ENCODE measurements around the gene POU6F2.
"Not testable (repeated sequence)": the region's sequence is repeated elsewhere in the genome, so short reads cannot be mapped to it uniquely, and the experiment has no call there.

Gene POU6F2

DNA sequence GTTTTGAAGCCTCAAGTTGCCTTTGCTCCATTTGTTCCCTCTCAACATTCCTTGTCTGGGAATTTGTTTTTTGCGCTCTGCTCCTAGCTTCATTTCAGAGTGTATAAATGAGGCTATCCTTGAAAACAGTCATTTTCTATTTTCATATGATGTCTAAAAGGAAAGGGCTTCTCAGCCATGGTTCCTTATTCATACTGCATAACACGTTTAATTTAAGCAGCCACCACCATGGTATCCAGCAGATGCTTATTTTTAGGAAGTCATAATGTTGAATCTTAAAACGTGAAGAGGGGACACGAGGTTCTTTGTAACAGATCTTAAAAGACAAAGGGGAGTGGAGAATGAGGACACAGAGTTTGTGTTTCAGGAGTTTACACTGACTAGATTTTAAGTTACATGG, 14.5 kb downstream of the POU6F2 start:
- DNase-seq = no peak

DNA sequence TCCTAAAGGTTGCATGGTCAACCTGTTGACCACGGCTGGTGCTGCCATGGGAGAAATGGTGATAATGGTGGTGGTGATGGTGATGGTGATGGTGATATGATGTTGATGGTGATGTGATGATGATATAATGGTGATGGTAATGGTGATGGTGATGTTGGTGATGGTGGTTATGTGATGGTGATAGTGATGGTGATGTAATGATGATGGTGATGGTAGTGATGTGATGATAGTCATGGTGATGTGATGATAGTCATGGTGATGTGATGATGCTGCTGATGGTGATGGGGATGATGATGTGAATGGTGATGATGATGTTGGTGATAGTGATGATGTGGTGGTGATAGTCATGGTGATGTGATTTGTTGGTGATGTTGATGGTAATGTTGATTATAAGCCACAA, 23.9 kb downstream of the POU6F2 start:
- DNase-seq = no peak

DNA sequence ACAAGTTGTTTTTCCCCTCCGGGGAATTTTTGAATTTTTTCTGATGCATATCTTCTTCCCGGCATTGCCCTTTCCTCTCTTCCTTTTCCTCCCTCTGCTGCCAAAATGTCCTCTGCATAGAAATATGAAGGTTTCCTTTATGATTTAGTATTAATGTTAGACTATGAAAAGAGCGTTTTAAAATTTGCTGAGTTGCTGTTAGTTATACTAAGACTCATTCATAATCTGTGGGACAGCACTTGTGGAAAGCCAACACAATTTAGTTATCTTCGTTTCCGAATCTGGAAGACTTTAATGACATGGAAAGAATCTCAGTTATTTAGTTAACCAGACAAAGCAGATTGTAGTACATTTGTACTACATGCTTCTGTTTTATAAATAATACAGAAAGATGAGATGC, 25.0 kb downstream of the POU6F2 start:
- no peak for DNase-seq

DNA sequence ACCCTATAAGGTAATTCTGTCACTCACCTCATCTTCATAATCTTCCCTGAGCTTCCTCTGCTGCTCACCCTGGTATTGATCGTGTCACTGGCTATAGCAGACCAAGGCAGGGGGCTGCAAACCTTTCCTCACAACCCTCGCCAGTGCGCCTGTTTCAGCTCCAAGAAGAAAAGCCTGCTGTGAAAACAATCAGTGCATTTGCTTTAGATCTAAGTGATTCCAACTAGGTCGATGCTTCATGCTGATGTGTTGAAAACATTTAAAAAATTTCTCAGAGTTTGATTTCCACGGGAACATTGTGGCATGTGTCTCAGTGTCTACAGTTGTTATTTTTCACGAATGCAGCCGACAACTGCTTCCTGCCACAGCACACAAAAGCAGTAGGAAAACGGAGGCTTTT, 27.3 kb downstream of the POU6F2 start:
- DNase-seq = no peak

DNA sequence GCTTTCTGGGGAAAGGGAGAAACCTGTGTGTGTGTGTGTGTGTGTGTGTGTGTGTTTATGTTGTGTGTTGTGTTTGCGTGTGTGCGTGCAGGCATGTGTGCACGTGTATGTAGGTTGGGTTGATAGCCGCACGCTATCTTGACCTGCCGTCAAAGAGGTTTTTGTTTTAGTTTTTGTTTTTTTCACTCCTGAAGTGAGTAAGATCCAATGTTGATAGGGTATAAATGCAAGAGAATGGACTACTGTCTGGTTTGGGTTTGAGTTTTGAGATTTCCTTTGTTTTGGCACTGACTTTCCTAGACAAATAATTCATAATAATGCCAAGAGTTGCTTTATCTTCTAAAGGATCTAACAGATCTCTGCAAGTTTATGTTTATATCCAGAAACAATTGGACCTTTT, 27.8 kb downstream of the POU6F2 start:
- DNase-seq = no peak

DNA sequence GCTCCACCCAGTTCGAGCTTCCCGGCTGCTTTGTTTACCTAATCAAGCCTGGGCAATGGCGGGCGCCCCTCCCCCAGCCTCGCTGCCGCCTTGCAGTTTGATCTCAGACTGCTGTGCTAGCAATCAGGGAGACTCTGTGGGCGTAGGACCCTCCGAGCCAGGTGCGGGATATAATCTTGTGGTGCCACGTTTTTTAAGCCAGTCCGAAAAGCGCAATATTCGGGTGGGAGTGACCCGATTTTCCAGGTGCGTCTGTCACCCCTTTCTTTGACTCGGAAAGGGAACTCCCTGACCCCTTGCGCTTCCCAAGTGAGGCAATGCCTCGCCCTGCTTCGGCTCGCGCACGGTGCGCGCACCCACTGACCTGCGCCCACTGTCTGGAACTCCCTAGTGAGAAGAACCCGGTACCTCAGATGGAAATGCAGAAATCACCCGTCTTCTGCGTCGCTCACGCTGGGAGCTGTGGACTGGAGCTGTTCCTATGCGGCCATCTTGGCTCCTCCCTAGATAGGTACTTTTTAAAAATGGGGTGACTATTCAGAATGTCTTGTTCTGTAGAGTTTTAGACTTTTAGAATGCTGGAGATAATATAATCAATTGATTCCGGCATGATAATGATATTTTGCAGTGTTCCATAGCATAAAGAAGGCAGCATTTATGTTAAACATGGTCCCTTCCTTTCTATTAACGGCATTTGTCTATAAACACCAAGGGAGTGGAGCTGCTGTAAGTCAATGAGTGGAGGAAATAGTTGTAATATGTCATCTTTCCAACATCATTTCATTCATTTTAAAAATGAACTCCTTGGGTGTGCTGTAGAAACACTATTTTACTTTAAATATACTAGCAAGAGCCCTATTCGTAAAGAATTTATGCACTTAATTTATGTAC, 35.6 kb downstream of the POU6F2 start:
- not testable (repeated sequence) for DNase-seq

DNA sequence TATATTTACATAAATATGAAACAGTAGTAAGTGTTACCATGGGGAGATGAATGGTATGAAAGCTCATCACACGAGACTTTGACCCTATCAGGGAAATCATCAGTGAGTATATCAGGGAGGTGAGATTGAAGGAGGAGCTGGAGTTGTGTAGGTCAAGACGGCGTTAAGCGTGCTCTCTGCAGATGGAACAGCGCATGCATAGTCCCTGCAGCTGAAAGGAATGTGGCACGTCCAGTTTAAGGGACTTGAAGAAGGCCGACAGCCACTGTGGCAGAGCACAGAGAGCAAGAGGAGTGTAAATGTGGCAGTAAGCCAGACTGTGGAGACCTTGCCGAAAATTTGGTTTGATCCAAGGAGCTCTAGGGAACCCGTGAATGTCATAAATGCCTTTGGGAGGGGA, 38.9 kb downstream of the POU6F2 start:
- no peak for DNase-seq

DNA sequence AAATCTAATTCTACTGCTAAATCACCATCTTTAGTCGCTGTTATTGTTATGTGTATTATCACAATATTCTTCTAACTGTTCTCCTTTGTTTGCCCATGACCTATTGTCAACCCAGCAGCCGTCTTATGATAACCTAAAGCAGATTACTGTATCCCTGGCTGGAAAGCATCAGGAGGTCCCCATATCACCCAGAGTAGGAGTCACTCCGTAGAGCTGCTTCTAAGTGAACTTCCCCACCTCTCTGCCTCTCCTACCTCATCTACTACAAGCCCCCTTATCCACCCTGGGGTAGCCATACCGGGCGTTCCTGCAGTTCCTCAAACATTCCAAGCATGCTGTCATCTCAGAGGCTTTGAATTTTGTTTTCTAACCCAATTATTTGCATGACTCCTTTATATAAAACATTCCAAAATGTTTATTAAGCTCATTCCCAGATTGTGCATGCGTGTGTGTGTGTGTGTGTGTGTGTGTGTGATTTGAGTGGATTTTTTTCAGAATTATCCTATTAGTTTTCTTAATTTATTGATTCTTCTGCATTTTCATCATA, 39.7 kb downstream of the POU6F2 start:
- no peak for DNase-seq

DNA sequence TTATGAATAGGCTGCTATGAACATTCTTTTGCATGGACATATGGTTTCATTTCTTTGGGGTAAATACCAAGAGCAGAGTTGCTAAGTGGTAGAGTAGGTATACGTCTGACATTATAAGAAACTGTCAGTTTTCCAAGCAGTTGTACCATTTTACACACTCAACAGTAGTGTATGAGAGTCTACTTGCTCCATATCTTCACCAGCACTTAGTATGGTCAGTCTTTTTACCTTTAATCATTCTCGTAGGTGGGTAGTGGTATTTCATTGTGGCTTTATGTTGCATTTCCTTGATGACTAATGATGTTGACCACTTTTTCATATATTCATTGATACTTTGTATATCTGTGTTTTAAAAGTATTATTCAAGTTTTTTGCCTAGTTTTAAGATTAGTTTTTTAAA, 45.1 kb downstream of the POU6F2 start:
- no peak for DNase-seq

DNA sequence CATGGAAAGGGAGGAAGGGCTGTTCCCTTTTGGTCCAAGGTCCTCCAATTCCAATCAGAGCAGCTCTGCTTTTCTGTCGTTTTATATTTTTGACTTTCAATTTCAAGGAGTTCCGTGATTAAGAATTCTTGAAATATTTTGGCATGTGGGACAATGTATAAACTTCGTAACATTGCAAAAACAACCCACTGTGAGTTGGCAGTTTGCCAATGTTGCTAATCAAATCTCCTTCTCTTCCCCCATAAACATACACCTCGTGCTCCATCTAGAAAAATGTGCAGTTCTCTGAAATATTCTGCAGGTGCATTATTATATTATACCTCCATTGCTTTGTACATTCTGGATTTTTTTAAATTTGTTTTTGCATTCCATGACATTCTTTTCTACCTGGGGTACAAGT, 49.8 kb downstream of the POU6F2 start:
- no peak for DNase-seq

DNA sequence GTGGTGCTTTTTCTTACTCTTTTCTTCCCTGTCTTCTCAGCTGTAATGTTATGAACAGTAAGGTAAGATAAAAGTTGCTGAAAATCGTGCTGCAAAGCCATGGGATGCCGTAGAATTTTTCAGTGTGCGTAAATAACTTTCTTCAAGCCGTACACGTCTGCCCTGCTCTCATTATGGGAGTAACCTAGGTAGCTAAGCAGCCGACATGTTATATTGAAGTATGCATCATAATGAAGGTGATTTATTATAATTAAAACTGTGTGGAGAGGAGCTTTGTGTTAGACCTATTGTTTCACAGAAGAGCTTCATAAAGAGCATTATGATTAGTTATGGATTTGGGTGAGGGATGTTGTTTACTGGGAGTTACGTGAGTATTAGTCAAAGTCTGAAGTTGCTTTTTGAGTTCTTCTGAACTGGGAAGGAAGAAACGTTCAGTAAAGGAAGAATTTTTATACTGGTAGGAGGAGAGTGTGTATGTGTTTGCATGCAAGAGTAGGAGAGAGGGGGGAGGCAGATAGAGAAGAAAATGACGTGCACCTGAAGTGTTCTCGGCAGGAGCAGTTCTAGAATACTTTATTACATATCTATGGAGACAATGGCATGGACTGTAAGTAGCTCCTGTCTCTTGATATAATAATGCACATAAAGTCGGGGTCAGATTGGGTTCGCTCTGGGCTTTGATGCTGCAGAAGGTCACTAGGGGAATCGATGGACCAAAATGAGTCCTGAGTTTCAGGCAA, 56.3 kb downstream of the POU6F2 start:
- DNase-seq = no peak

DNA sequence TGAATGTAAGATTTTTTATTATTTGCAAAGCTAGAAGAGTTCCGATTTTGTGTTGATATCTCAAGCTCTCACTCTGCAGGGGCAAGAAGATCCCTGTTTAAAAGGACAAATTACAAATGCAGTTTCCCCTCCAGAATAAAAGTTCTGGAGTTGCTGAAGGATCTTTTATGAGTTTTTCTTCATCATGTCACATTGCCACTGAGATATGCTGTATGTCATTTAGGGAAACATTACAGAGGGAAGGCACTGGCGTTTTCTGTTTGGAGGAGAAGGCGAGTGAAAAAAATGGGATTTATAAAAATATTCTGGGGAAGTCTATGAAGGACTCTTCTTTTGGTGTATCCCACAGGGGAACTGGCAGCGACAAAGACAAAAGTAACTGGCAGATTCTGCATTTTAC, 57.4 kb downstream of the POU6F2 start:
- DNase-seq = no peak

DNA sequence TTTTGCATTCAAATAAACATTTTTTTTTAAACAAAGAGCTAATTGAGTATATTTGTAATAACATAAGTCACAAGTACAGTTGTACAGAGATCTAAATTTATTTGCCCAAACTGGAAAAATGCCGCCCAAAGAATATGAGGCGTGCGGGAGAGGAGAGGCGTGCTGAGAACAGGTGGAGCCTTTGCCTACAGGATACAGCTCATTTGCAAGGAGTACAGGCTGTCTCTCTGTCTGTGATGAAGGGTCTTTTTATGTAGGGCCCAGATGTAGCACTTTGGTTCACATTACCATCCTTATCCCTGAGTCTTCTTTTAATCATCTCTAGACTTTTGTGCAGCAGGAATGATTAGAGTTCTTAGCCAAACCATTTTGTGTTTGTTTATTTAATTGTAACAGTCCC, 58.2 kb downstream of the POU6F2 start:
- no peak for DNase-seq

DNA sequence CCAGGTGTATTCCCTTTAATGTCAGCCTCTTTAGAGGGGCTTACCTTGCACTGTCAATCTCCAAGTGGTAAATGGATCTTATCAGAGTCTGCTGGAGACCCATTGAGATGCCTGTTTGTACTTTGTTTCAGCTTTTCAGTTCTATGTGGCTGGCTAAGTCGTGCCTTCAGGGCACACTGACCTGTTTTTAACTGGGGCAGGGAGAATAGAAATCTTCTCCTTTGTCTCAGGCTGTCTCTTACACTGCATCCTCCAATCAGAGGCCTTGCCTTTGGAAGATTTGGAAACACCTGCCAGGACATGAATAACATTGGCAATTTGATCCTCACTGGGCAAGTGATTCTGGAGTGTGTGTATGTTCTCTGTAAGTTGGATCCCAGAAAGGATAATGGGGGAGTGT, 65.0 kb downstream of the POU6F2 start:
- DNase-seq = no peak

DNA sequence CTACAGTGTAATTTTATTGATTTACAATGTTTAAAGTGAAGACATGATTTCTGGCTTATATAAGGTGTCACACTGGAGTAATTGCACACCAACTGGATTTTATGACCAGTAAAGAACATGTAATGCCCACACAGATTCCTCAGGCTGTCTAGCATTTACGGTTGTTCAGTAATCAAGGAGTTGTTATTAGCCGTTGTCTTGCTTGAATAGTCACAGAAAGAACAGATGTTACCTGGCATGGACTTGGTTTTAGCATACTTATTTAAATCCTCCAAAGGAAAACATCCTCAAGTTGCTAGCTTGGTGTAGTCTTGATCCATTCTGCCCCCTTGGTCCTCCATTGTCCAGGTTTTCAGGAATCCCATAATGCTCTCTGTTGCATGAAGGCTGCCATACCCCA, 65.8 kb downstream of the POU6F2 start:
- no peak for DNase-seq

DNA sequence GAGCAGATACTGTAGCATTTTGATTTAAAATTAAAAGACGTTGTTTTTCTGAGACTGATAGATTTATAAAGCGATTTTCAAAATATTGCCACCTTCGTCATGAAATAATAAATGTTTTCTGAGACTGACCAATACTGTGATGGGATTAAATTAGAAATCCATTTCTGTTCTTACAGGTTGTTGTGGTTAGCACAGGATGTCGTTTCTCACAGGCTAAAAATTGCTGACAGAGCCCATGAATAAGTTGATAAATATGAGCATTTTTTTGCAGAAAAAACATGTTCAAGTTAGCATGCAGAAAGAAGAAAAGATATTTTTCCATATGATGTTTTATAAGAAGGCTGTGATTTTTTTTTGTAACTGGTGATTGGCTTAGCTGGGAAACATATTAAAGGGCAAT, 66.8 kb downstream of the POU6F2 start:
- no peak for DNase-seq

DNA sequence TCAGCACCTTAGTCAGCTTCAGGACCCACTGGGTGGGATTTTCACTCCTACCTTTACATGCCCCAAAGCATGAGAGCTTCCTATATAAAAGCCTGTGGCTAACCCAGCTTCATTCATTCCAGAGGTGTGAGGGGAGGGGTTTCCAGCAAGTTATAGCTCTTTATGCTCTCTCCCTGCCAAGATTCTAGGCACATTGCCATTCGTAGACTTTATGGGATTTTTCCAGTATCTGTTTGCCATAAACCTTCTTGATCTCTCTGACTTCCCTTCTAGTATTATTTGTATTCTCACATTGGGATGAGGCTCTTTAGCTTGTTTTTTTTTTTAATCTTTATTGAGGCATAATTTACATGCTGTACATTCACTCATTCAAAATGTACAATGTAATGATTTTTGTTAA, 67.5 kb downstream of the POU6F2 start:
- no peak for DNase-seq

DNA sequence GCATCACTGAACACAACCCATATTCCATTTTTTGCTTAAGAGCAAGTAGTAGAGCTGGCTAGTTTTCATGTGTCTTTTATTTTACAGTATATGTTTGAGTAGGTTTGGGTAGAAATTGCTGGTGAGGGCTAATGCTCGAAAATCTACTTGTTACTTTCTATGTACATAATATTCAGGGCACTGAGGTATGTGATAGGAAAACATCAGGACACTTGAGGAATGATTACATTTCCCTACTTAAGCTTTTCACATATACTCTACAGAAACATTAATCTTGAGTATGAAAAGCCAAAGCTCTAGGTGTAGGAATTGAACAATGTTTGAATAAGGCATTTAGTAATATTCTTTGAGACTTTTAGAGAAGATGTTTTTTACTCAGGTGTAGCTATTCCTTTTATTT, 73.6 kb downstream of the POU6F2 start:
- no peak for DNase-seq

DNA sequence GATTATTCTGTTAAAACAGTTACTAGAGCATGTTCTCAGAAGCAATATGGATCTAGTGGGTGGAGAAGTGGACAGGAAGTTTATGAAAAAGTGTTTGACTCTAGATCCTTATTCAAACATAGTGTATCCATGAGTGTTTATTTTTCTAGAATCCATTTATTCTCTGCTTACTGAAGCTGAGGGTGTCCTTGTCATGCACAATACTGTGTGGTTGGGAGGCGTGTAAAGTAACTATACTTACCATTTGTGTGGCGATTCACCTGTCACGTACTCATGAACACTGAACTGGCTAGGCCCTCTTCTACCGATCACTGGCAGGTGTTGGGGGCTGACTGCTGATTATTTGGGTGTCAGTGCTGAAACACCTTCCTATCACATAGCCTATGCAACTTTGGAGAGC, 74.0 kb downstream of the POU6F2 start:
- no peak for DNase-seq

DNA sequence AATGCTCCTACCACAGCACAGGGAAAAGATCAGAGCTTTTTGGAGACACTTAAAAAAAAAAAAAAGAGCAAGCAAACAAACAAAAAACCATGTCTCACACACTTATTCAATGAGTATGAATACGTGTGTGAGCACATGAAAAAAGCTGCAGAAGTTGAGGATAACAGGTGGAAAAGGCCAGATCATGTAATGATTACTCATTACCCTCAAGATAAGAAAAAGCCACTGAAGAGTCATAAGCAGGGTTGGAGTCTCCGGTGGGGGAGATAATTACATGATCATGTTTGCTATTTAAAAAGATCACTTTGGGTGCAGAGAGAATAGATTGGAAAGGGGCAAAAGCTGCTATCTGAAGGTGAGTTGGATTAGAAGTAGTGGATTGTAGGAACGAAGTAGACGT, 77.0 kb downstream of the POU6F2 start:
- DNase-seq = no peak

DNA sequence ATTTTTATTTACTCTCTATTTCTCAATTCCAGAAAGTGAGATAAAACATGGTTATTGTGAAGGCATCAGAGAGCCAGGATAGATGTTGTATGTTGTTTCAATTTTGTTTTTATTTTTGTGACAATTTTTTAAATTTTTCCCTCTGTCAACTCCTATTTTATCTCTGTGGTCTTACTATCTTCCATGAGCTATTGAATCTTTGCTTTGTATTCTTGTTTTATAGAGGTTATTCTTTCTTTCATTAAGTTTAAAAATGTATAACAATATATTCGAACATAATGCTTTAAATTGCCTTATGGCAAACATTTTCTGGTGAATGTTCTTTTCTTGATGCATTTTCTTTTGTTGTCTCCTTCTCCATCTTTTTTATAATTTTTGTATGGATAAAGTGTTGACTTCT, 78.4 kb downstream of the POU6F2 start:
- DNase-seq = no peak

DNA sequence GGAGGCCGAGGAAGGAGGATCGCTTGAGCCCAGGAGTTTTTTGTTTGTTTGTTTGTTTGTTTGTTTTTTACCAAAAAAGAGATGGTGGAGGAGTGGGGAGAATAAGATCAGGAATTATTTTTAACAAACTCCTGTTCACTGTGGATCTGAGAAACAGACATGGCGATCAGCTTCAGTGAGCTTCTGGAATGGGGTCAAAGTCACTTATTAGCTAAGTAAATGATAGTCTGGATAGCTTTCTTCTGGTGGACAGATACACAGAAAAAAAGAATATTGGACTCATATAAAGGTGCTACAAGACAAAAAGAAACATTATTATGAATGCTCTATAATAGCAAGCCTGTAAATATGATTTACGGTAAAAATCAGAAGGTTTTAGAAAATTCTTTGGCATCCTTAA, 85.1 kb downstream of the POU6F2 start:
- DNase-seq = no peak

DNA sequence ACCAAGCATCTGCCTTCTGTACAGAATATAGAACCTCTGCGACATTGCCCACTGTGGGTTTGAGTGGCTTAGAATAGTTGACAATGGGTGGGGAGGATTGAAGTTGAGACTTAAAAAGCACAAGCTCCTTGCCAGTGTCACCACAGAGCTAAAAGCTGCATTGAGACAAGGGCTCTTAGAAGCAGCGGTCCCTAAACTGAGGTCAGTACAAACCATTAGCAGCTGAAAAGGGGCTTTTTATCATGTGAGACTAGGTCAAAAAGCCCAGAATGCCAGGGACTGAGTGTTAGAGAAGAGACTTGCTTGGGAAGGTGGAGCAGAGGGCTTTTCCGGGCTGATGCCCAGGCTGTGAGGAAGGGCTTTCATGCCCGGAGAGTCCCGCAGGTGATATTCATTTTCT, 91.3 kb downstream of the POU6F2 start:
- no peak for DNase-seq
